GM18520 (cell line): ENCODE measurements around the gene CTAGE1.
"Not testable (repeated sequence)": the region's sequence is repeated elsewhere in the genome, so short reads cannot be mapped to it uniquely, and the experiment has no call there.

Experiments used
- ATAC-seq: cut with Tn5 transposase; IDR thresholded peaks from one replicate; pipeline ENCODE4 v1.9.1; 2021; ENCODE audit not compliant: unreplicated experiment

Gene CTAGE1

GRCh38 chr18:22417496-22418188 lies at the start of gene CTAGE1:
TSS of gene CTAGE1 (minus strand) at chr18:22417915. CDS start at chr18:22417811, 104 bp downstream.
- no peak for ATAC-seq

- no peak for ATAC-seq
Observed at GRCh38 chr18:22466608-22467395, 49.1 kb upstream of the CTAGE1 start.

GRCh38 chr18:22465859-22466457 lies 48.2 kb upstream of the CTAGE1 start:
- no peak for ATAC-seq

GRCh38 chr18:22463076-22463475 lies 45.4 kb upstream of the CTAGE1 start:
- ATAC-seq: no peak

GRCh38 chr18:22459491-22459890 lies 41.8 kb upstream of the CTAGE1 start:
- no peak for ATAC-seq

- ATAC-seq: no peak
Observed at GRCh38 chr18:22457524-22457923, 39.8 kb upstream of the CTAGE1 start.

- no peak for ATAC-seq
Observed at GRCh38 chr18:22456547-22456946, 38.8 kb upstream of the CTAGE1 start.

GRCh38 chr18:22456116-22456480 lies 38.4 kb upstream of the CTAGE1 start:
- no peak for ATAC-seq

GRCh38 chr18:22455425-22456115 lies 37.9 kb upstream of the CTAGE1 start:
- no peak for ATAC-seq

GRCh38 chr18:22453315-22453714 lies 35.6 kb upstream of the CTAGE1 start:
- ATAC-seq: no peak

GRCh38 chr18:22452226-22452668 lies 34.5 kb upstream of the CTAGE1 start:
- no peak for ATAC-seq

- ATAC-seq: no peak
Observed at GRCh38 chr18:22451796-22452195, 34.1 kb upstream of the CTAGE1 start.

- ATAC-seq: not testable (repeated sequence)
Observed at GRCh38 chr18:22450766-22451165, 33.1 kb upstream of the CTAGE1 start.

GRCh38 chr18:22450318-22450717 lies 32.6 kb upstream of the CTAGE1 start:
- not testable (repeated sequence) for ATAC-seq

- ATAC-seq: not testable (repeated sequence)
Observed at GRCh38 chr18:22449753-22450152, 32.0 kb upstream of the CTAGE1 start.

GRCh38 chr18:22448238-22448637 lies 30.5 kb upstream of the CTAGE1 start:
- ATAC-seq: no peak

GRCh38 chr18:22447792-22448191 lies 30.1 kb upstream of the CTAGE1 start:
- ATAC-seq: no peak

GRCh38 chr18:22446911-22447310 lies 29.2 kb upstream of the CTAGE1 start:
- ATAC-seq: no peak

GRCh38 chr18:22446325-22446724 lies 28.6 kb upstream of the CTAGE1 start:
- no peak for ATAC-seq

GRCh38 chr18:22441638-22442037 lies 23.9 kb upstream of the CTAGE1 start:
- no peak for ATAC-seq

GRCh38 chr18:22439447-22439846 lies 21.7 kb upstream of the CTAGE1 start:
- ATAC-seq: no peak
